IgD-negative memory B cell (primary cell): ENCODE measurements around the gene GRM4. TPM values are rescaled to one million over a fixed set of nuclear protein-coding genes. Genes with fewer than 3 reads are reported as not detected.
"Not testable (repeated sequence)": the region's sequence is repeated elsewhere in the genome, so short reads cannot be mapped to it uniquely, and the experiment has no call there.

Experiments
- H3K27ac Mint-ChIP-seq, 3 donors: one replicate each; pipeline ENCODE4 v1.8.0; 2020 to 2022; ENCODE audit warnings: mild to moderate bottlenecking in 3 of 3, mixed read lengths in 3 of 3, moderate library complexity in 1 of 3
- H3K27me3 Mint-ChIP-seq: one replicate; pipeline ENCODE4 v1.8.0; 2021; ENCODE audit warnings: mixed read lengths
- H3K36me3 Mint-ChIP-seq: one replicate; pipeline ENCODE4 v1.8.0; 2020; ENCODE audit warnings: mild to moderate bottlenecking, mixed read lengths
- H3K4me1 Mint-ChIP-seq, 3 donors: one replicate each; pipeline ENCODE4 v1.8.0; 2020 to 2022; ENCODE audit warnings: mixed read lengths in 3 of 3, mild to moderate bottlenecking in 1 of 3
- H3K4me3 Mint-ChIP-seq, 4 donors: one replicate each; pipeline ENCODE4 v1.8.0; 2020 to 2022; ENCODE audit warnings: mild to moderate bottlenecking in 4 of 4, mixed read lengths in 4 of 4, moderate library complexity in 3 of 4
- H3K9me3 Mint-ChIP-seq, 3 donors: one replicate each; pipeline ENCODE4 v1.8.0; 2020 to 2021; ENCODE audit warnings: mixed read lengths in 3 of 3, mild to moderate bottlenecking in 1 of 3
- polyA plus RNA-seq: library from polyadenylated mRNA; unstranded; fragments of 300-500 nt; fragmentation: Illumina TruSeq; gene quantifications from one replicate; pipeline ENCODE4 v1.2.3, GENCODE V29; 2021

The GRM4 gene
- polyA plus RNA-seq, result not detected

DNA sequence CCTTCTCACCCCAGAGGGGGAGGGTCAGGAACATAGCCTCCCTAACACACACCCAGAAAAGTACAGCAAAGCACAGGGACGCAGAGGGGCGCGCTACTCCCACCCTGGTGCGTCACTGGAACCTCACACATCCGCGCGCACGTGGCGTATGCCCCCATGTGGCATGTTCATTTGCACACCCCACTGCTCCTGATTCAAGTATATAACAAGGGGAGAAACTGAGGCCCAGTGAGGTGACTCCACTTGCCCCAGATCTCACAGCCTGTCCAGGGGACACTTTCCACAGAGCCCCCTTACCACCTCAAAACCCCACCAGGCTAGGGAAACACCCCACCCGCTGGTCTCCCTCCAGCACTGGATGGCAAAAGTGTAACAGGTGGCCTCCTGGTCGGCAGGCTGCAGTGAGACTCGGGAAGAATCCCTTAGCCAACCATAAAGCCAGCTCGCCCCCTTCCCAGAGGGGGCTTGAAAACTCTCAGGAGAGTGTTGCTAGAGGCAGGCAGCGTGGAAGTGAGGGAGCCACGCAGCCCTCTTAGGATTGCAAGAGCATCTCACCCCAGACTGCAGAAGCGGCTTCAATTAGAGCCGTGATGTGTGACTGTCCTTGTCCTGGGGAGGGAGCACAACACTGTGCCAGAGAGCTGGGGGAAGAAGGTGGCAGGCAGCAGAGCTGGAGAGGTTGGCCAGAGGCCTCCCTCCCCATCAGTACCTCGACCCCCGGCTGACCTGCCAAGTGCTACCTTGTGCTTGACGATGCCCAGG is at the start of gene GRM4:
TSS of gene GRM4 (minus strand) at position 67 of the 762 bp plus-strand sequence. CDS start 12,591 bp downstream, outside the sequence.
- H3K27me3 Mint-ChIP-seq, result peaks cover 27% of the 10 kb centered on the region
- H3K36me3 Mint-ChIP-seq, result no peaks in the 10 kb centered on the region
- peak within 1 kb of the TSS; percentile 26 to 84 (median 76) for H3K4me3 Mint-ChIP-seq
- peaks cover 0 to 3% (median 0%) of the 10 kb centered on the region in 3 donors for H3K9me3 Mint-ChIP-seq
- peaks cover 0 to 15% (median 11%) of the 10 kb centered on the region in 3 donors for H3K4me1 Mint-ChIP-seq
- no peak within 1 kb of the TSS for H3K27ac Mint-ChIP-seq

- Mint-ChIP-seq H3K4me3 (peak overlapping the region in 2 of 4 donors; percentile 39 to 68), H3K27me3 (no peaks in the 10 kb centered on the region), H3K4me1 (peaks cover 6 to 12% (median 10%) of the 10 kb centered on the region in 3 donors), H3K9me3 (no peaks in the 10 kb centered on the region), H3K27ac (no peak overlapping the region), H3K36me3 (no peaks in the 10 kb centered on the region)
Observed at GRCh38 chr6:34194772-34195171, 48.9 kb upstream of the GRM4 start.

DNA sequence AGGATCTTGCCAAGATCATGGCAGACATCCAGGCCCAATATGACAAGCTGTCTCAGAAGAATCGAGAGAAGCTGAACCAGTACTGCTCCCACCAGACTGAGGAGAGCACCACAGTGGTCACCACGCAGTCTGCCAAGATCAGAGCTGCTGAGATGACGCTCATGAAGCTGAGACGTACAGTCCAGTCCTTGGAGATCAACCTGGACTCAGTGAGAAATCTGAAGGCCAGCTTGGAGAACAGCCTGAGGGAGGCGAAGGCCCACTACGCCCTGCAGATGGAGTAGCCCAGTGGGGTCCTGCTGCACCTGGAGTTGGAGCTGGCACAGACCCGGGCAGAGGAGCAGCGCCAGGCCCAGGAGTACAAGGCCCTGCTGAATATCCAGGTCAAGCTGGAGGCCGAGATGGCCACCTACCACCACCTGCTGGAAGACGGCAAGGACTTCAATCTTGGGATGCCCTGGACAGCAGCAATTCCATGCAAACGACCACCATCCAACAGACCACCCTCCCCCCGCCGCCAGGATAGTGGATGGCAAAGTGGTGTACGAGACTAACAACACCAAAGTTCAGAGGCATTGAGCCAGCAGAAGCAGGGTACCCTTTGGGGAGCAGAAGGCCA is 44.7 kb upstream of the GRM4 start:
- peaks cover 0 to 13% (median 12%) of the 10 kb centered on the region in 3 donors for H3K4me1 Mint-ChIP-seq
- peak overlapping the region in 1 of 4 donors; percentile 63 for H3K4me3 Mint-ChIP-seq
- H3K27ac Mint-ChIP-seq, result peak overlapping the region in 1 of 3 donors; percentile 86
- H3K9me3 Mint-ChIP-seq, result no peaks in the 10 kb centered on the region
- H3K27me3 Mint-ChIP-seq, result no peaks in the 10 kb centered on the region
- no peaks in the 10 kb centered on the region for H3K36me3 Mint-ChIP-seq

GRCh38 chr6:34189806-34190503 is 44.1 kb upstream of the GRM4 start:
- Mint-ChIP-seq H3K27ac (peak overlapping the region in 1 of 3 donors; percentile 86), H3K27me3 (no peaks in the 10 kb centered on the region), H3K4me3 (peak overlapping the region in 1 of 4 donors; percentile 63), H3K9me3 (no peaks in the 10 kb centered on the region), H3K36me3 (no peaks in the 10 kb centered on the region), H3K4me1 (peaks cover 0 to 12% (median 11%) of the 10 kb centered on the region in 3 donors)

DNA sequence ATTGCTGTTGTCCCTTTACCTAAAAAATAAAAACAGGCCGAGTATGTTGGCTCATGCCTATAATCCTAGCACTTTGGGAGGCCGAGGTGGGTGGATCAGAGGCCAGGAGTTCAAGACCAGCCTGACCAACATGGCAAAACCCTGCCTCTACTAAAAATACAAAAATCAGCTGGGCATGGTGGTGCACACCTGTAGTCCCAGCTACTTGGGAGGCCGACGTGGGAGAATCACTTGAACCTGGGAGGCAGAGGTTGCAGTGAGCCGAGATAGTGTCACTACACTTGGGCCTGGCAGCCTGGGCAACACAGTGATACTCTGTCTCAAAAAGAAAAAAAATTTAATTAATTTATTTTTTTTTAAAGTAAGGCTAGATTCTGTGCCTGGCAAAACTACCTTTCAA is 38.8 kb upstream of the GRM4 start:
- not testable (repeated sequence) for H3K27ac Mint-ChIP-seq, H3K9me3 Mint-ChIP-seq, H3K4me3 Mint-ChIP-seq, H3K36me3 Mint-ChIP-seq, H3K27me3 Mint-ChIP-seq
- peaks cover 15 to 22% (median 19%) of the 10 kb centered on the region in 3 donors for H3K4me1 Mint-ChIP-seq

- no peaks in the 10 kb centered on the region for H3K27me3 Mint-ChIP-seq
- H3K4me1 Mint-ChIP-seq, result peaks cover 15 to 21% (median 16%) of the 10 kb centered on the region in 3 donors
- no peaks in the 10 kb centered on the region for H3K36me3 Mint-ChIP-seq
- H3K9me3 Mint-ChIP-seq, result no peaks in the 10 kb centered on the region
- H3K4me3 Mint-ChIP-seq, result peak overlapping the region; percentile 72 to 94 (median 84)
- H3K27ac Mint-ChIP-seq, result peak overlapping the region; percentile 72 to 97 (median 94)
Observed at GRCh38 chr6:34182751-34183531, 37.1 kb upstream of the GRM4 start.

- Mint-ChIP-seq H3K9me3 (no peaks in the 10 kb centered on the region), H3K36me3 (no peaks in the 10 kb centered on the region), H3K4me1 (peaks cover 15 to 19% (median 16%) of the 10 kb centered on the region in 3 donors), H3K4me3 (peak overlapping the region in 2 of 4 donors; percentile 51 to 83), H3K27me3 (no peaks in the 10 kb centered on the region), H3K27ac (peak overlapping the region in 1 of 3 donors; percentile 41)
Observed at GRCh38 chr6:34181908-34182307, 36.0 kb upstream of the GRM4 start.

DNA sequence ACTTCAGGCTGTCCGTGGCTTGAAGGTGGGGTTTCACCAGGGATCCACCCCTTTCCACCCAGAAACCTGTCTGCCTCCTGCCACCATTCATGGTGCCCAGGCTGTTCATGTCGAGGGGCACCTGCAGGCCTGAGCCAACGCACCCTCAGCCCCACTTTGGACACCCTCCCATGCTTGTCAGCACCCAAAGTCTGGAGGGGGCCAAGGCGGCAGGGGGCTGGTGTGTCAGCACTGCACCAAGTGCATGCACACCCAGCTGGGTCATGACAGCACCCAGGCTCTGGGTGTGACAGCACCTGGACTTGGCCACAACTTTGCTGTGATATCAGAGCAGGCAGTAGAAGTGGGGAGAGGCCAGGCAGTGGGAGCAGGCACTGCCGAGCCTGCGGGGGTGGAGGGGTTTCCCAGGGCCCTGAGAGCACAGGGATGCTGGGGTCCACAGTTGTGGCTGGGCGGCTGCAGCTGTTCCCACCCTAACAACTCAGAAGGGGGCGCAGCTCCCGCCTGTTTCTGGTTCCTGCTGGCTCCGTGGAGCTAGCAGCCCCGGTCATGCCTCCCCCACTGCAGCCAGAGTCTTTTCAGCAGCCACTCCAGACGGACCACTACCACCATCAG is 33.3 kb upstream of the GRM4 start:
- H3K27me3 Mint-ChIP-seq, result no peaks in the 10 kb centered on the region
- peaks cover 15 to 19% (median 16%) of the 10 kb centered on the region in 3 donors for H3K4me1 Mint-ChIP-seq
- H3K27ac Mint-ChIP-seq, result no peak overlapping the region
- H3K36me3 Mint-ChIP-seq, result no peaks in the 10 kb centered on the region
- no peaks in the 10 kb centered on the region for H3K9me3 Mint-ChIP-seq
- no peak overlapping the region for H3K4me3 Mint-ChIP-seq

- Mint-ChIP-seq H3K9me3 (no peaks in the 10 kb centered on the region), H3K27me3 (no peaks in the 10 kb centered on the region), H3K4me3 (no peak overlapping the region), H3K4me1 (peaks cover 14 to 17% (median 15%) of the 10 kb centered on the region in 3 donors), H3K36me3 (no peaks in the 10 kb centered on the region), H3K27ac (no peak overlapping the region)
Observed at GRCh38 chr6:34178357-34179105, 32.6 kb upstream of the GRM4 start.

DNA sequence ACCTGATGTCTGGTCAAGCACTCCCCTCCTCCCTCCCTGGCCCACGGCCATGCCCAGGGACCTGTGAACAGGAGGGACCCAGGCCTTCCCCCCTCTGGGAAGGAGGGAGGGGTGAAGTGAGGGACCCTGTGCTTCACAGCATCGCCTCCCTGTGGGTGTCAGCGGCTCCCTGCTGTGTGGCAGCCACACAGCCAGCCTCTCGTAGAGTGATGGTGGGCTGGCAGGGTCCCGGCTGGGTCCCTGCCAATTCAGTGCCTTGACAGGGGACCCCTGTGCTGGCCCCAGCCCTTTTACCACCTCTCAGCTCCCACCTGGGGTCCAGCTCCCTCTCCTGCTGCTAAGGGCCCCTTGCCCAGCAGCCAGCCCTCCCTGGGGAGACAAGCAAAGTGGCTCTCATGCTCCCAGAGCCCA is 31.3 kb upstream of the GRM4 start:
- Mint-ChIP-seq H3K27ac (no peak overlapping the region), H3K4me1 (peaks cover 4 to 9% (median 5%) of the 10 kb centered on the region in 3 donors), H3K36me3 (peaks cover 2% of the 10 kb centered on the region), H3K4me3 (no peak overlapping the region), H3K27me3 (no peaks in the 10 kb centered on the region), H3K9me3 (no peaks in the 10 kb centered on the region)

DNA sequence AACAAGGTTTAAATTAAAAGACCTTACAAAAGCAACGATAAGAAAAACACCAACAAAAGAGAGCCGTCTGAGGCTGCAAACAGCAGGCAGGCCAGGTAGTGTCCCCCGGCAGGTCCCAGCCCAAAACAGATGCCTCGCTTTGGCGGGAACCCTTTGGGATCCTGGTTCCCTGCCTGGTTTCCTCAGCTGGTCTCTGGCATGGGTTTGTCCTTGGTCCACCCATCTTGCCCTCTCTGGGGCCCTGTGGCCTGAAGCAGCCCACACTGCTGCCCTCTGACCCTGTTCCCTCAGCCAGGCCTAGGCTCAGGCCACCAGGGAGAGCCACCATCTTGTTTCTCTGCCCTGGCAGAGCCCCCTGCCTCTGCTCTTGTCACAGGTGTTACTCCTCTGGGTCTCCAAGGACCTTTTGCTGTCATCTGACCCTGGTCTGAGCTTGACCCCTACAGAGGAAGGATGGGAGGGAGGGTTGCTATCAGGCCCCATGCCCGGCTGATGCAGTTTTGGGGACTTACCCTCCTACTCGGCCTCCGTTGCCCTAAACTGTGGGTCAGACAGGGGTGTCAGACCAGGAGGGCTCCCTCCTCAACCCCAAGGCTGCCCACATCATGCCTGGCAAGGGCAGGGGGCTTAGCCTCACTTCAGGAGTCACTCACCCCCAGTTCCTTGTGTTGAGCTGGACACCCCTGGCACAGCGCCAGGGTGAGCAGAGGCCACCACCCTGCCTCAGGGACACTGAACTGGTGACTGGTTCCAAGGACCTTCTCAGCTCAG is 30.6 kb upstream of the GRM4 start:
- H3K27ac Mint-ChIP-seq, result no peak overlapping the region

GRCh38 chr6:34174846-34175399 is 29.0 kb upstream of the GRM4 start:
- no peak overlapping the region for H3K27ac Mint-ChIP-seq

More for the DNA sequence above, 30.6 kb upstream of the GRM4 start:
- no peaks in the 10 kb centered on the region for H3K9me3 Mint-ChIP-seq
- no peak overlapping the region for H3K4me3 Mint-ChIP-seq
- H3K27me3 Mint-ChIP-seq, result no peaks in the 10 kb centered on the region
- peaks cover 0 to 5% (median 3%) of the 10 kb centered on the region in 3 donors for H3K4me1 Mint-ChIP-seq
- H3K36me3 Mint-ChIP-seq, result peaks cover 2% of the 10 kb centered on the region

More at GRCh38 chr6:34174846-34175399, 29.0 kb upstream of the GRM4 start:
- Mint-ChIP-seq H3K36me3 (peaks cover 2% of the 10 kb centered on the region), H3K4me1 (peaks cover under 1 to 3% (median 2%) of the 10 kb centered on the region in 3 donors), H3K27me3 (no peaks in the 10 kb centered on the region), H3K9me3 (no peaks in the 10 kb centered on the region), H3K4me3 (no peak overlapping the region)
